Measurements from ENCODE around the gene MCTP1.

DNA sequence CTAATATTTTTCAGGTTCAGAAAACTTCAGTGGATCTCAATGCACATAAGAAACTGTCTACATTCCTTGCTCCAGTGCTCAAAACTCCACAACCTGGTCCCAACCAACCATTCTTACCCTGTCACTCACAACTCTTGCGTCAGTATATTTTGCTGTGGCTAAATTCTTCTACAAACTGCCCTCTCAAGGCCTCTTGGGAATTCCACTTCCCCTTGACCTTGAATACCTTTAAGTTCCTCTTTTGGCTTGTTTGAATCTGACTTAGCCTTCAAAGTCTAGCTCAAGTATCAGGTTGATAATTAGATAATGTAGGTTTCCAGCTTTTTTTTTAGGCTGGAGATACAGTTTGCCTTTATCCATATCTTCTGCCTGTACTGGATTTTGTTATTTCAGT, 538.2 kb downstream of the MCTP1 start:
- TF ChIP-seq, protein P1, sequence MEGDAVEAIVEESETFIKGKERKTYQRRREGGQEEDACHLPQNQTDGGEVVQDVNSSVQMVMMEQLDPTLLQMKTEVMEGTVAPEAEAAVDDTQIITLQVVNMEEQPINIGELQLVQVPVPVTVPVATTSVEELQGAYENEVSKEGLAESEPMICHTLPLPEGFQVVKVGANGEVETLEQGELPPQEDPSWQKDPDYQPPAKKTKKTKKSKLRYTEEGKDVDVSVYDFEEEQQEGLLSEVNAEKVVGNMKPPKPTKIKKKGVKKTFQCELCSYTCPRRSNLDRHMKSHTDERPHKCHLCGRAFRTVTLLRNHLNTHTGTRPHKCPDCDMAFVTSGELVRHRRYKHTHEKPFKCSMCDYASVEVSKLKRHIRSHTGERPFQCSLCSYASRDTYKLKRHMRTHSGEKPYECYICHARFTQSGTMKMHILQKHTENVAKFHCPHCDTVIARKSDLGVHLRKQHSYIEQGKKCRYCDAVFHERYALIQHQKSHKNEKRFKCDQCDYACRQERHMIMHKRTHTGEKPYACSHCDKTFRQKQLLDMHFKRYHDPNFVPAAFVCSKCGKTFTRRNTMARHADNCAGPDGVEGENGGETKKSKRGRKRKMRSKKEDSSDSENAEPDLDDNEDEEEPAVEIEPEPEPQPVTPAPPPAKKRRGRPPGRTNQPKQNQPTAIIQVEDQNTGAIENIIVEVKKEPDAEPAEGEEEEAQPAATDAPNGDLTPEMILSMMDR (conservative IDR thresholded peaks at IDR 0.05; ENCODE audit: low read depth, low read length), result no peak
- TF ChIP-seq EZH2 (IDR thresholded peaks at IDR 0.05; ENCODE audit: borderline replicate concordance, low read depth, low read length, poor library complexity, severe bottlenecking), result no peak
